ENCODE data around the gene OR2G6.

The OR2G6 gene

GRCh38 chr1:248576260-248576980 is 68.5 kb downstream of the OR2G6 start:
- DNase-seq: no peak
